Measurements from ENCODE around the gene ENAH.
A peak's percentile ranks its signal among the peaks of the same experiment; 100 is the strongest.

Gene ENAH

DNA sequence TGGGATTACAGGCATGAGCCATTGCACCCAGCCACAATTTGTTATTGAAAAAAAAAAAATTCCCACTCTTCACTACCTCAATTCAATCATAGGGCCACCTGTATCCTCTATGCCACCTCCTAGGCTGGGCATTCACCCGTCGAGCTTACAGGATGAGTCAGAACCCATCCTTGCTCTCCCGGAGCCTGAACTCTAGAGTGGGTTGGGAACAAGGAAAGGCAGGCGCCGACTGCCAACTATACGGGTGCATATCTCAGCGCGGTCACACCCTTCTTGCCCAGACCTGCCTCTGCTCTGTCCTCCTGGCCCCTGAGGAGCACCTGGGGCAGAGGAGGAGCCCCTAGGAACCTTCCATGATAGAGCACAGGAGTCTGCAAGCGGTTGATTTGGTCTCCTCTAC is 203.7 kb downstream of the ENAH start:
- DNase-seq = no peak

DNA sequence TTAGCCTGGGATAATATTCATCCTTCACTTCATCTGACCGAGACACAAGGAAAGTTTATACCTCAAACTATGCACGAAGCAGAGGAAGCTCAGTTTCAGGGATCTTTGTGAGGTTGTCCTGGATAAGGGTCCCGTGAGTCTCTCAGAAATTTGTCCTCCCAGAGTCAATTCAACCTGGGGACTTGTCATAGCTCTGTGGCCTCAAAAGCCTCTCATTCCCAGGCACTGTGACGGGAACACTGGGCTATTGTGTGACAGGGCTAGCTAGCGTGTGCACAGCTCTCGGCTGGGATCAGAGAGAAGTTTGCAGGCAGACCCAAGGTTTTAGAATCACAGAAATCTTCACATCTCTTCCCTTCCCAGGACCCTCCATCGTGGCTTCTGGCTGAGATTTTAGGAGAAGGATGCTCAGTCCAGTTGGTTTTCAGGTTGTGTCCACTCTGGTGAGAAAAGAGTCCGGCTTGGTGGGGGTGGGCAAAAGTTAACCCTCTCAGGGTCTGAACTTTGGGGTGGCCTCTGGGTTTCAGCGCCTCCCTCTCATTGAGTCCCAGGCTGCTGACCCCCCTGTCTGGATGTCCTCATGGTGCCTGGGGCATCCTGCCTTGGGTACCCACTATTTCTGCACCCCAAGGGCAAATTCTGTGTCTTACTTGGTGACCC is 204.6 kb downstream of the ENAH start:
- DNase-seq = no peak

GRCh38 chr1:225447650-225448089 is 205.3 kb downstream of the ENAH start:
- DNase-seq = no peak

DNA sequence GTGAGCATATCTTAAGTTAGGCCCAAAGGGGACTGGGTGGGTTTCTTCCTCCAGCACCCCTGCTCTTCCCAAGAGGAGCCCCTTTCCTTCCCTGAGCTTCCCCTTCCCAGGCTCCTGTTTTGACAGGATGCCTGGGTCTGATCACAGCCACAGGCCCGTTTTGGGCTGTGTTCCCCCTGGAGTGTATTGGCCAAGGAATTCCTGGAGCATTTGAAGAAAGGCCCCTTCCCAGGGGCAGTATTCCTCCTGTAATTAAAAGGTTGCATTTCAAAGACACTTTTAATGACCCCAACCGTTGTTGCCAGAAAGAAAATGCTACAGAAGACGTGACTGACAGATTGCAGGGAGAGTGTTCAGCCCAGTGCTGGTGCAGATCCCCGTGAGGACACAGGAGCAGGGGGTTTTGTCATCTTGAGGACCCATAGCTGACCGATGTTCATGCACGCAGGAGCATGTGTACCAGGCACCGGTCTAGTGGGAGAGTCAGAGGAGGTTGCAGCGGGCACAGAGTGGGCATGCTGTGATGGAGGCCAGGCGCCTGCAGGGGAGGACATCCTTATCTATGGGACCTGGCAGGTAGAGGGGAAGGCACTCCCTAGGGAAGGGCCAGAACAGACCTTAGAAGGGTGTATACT is 205.8 kb downstream of the ENAH start:
- no peak for DNase-seq

GRCh38 chr1:225446595-225446960 is 206.3 kb downstream of the ENAH start:
- no peak for DNase-seq

DNA sequence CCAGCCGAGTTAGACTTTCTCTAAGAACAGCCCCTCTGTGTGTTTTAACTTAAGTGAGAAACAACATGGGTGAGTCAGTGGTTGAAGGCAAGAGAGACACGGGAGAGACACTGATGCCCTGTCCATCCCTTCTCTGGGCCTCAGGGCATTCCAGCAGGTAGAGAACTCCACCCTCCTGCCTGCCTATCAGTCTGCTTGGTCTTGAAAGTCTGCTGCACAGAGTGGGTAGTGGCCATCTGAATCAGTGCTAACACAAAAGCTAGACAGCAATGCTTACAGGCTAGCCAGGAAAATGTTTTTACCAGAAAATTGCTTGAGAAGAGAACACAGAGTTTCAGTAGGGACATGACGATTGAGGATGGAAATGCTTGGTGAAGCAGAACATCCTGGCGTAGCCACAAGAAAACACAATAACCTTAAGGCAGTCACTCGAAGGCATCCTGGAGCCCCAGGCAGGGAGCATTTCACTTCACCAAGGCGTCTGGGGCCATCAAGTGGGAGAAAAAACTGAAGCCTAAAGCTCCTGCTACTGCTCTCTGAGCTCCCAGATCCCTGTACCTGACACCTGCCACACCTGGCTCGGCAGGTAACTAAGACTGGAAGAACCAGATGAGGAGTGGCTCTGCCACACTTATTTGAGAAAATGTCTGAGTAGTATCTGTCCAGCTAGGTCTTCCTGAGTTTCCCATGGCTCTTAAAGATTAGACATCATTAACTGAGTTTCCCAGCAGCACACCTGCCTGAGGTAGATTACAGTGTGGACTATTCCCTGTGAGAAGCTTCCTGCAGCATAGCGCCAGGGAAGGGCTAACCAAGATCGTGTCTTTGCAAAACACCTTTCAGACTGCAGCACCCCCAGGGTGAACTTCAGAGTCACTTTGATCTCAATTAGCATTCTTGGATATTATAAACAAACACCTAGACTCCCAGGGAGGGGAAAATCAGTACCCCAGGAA is 207.0 kb downstream of the ENAH start:
- peak; percentile 57 for DNase-seq

DNA sequence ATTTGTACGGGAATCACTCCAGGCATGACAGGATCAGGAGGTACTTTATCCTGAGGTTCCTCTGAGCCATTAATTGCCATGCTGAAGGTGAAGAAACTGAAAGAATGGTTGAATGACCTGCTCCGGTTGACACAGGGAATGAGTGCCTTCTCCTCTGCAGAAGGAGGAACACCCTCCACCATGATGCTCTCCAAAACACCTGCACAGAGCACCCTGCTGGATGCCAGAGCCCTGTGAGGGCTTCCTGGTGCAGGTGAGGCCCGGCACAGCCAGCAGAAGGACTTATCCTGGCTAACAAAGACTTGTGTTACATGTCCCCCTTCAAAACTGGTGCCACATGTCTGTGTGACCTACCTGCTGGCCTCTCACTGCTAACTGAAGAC is 210.8 kb downstream of the ENAH start:
- DNase-seq = no peak

GRCh38 chr1:225441314-225442122 is 211.4 kb downstream of the ENAH start:
- no peak for DNase-seq

DNA sequence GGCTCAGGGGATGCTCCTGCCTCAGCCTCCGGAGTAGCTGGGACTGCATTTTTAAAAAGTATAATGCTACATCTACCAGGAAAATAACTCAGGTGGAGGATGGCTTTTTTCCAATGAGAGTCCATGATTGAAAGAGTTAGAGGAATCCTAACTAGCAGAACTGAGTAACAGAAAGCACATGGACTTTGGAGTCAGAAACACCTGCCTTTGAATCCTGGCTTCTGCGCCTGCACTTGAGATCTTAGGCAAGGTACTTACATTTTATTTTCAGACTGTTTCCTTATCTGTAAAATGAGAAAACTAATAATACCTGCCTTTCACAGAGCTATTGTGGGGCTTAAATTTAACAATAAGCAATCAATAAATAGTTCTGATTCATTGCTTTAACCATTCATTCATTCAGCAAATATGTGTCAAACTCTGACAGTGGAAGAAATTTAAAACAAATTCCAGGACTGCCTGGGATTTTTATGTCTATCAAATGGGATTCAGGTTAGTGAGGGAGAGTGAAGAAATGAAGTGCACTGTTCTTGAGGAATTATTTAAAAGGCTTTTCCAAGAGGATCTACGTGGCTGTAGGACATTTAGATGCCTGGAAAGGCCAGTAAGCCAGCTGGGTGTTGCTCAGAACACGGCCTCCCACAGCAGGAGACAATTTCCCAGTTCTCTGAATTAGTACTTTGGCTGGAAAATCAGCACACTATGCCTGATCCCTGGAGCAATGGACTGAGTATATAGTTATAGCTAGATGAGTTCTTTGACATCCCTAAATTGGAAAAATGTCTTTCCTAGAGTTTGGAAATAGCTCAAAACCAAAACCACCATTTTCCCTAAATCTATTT is 212.3 kb downstream of the ENAH start:
- no peak for DNase-seq

GRCh38 chr1:225437710-225438437 is 215.0 kb downstream of the ENAH start:
- DNase-seq = no peak

Measured in NCI-H510A (cell line).